ENCODE results near the gene GUCY2C.

DNA sequence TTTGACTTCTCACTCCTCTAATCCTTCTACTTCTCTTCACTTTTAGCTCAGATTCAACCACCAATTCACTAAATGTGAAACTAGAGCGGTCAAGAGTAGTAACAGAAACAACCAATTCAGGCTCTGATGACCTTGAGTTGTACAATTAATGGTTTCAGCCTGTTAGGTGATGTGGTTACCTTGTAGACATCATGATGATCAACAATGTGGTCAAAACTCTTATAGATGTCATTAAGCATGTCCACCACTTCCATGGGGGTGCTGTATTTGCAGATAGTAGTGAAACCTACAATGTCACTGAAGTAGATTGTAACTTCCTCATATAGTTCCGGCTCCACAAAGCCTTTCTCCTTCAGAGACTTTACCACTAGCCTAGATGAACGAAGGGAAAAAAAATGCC is 74.6 kb downstream of the GUCY2C start:
- no peak for TF ChIP-seq CTCF (IDR thresholded peaks at IDR 0.05; ENCODE audit: low read depth, low read length, missing input control)
- no peak for TF ChIP-seq GABPA (IDR thresholded peaks at IDR 0.05 in 1 of 2, conservative IDR thresholded peaks at IDR 0.05 in 1 of 2)
- no peak for TF ChIP-seq EGR1 (IDR thresholded peaks at IDR 0.05; ENCODE audit: low read depth in 2 of 2)
